GM12878 (cell line): Measurements from ENCODE around the gene PLXNB3. TPM values are rescaled to one million over a fixed set of nuclear protein-coding genes. Genes with fewer than 3 reads are reported as not detected.

ENCODE experiments used
- ATAC-seq: fragments of 200-7000 bp; cut with Tn5 transposase; 3 replicates; pipeline ENCODE4 v1.9.1; 2020; ENCODE audit warnings: mild to moderate bottlenecking, moderate library complexity
- BruUV-seq: library from RNA; stranded (reverse); fragments of 400-500 nt; replicated peaks from 2 replicates; lab custom pipeline; 2021; lab: Mats Ljungman, UMichigan
- CTCF ChIA-PET: fragments of 300-600 bp; sonication (Branson Sonifier 250); formaldehyde crosslinking; extraction: SDS; loops from one replicate; lab custom pipeline; 2021; ENCODE audit warnings: inconsistent platforms; lab: Yijun Ruan, JAX
- POLR2A ChIA-PET: fragments of 350-600 bp; formaldehyde crosslinking; extraction: SDS; loops from one replicate; lab custom pipeline; 2021; ENCODE audit warnings: inconsistent platforms; lab: Charles Lee
- RAD21 ChIA-PET: fragments of 300-600 bp; sonication (Branson Sonifier 250); formaldehyde crosslinking; loops from one replicate; lab custom pipeline; 2023; ENCODE audit warnings: antibody characterized with exemption; ENCODE audit not compliant: unreplicated experiment; lab: Charles Lee
- SMC1A ChIA-PET: fragments of 300-600 bp; sonication (Branson Sonifier 250); formaldehyde crosslinking; loops from one replicate; lab custom pipeline; 2023; ENCODE audit not compliant: unreplicated experiment, uncharacterized antibody; lab: Charles Lee
- DNase-seq: peaks from one replicate; pipeline ENCODE4 v3.0.0-alpha.2; 2011; ENCODE audit warnings: low read depth, low spot score
- FAIRE-seq: peaks from 3 replicates; lab custom pipeline; 2011; peaks lifted over from hg19 to GRCh38; lab: Jason Lieb, UNC
- H2AFZ ChIP-seq: 2 replicates; pipeline ENCODE4 v1.6.0; 2011; ENCODE audit warnings: low read depth, low read length, control low read depth; ENCODE audit not compliant: control insufficient read depth
- H3K27ac ChIP-seq: 2 replicates; pipeline ENCODE4 v1.5.1; 2011; ENCODE audit warnings: control low read depth; ENCODE audit not compliant: control insufficient read depth, insufficient read depth
- H3K27me3 ChIP-seq, 2 experiments: replicated peaks in 1 of 2; 2 replicates each; pipeline versions ENCODE4 v1.6.0 to v1.6.1; 2011; ENCODE audit warnings: low read length in 1 of 2; ENCODE audit not compliant: control insufficient read depth in 2 of 2, insufficient read depth in 2 of 2
- H3K36me3 ChIP-seq, 2 experiments: 2 replicates each; pipeline ENCODE4 v1.5.1; 2011; ENCODE audit warnings: low read length in 1 of 2; ENCODE audit not compliant: control insufficient read depth in 2 of 2, insufficient read depth in 2 of 2
- H3K4me1 ChIP-seq: 2 replicates; pipeline ENCODE4 v1.6.1; 2011; ENCODE audit warnings: mild to moderate bottlenecking, low read length, moderate library complexity, mixed read lengths; ENCODE audit not compliant: control insufficient read depth, insufficient read depth
- H3K4me2 ChIP-seq: 2 replicates; pipeline ENCODE4 v1.6.0; 2011; ENCODE audit warnings: control low read depth; ENCODE audit not compliant: control insufficient read depth, insufficient read depth
- H3K4me3 ChIP-seq: fragments of 200-600 bp; sonication (generic); 2 replicates; pipeline ENCODE4 v1.5.1; 2016
- H3K79me2 ChIP-seq: 2 replicates; pipeline ENCODE4 v1.6.0; 2011; ENCODE audit warnings: low read length; ENCODE audit not compliant: control insufficient read depth, insufficient read depth
- H3K9ac ChIP-seq: 2 replicates; pipeline ENCODE4 v1.8.0; 2011; ENCODE audit warnings: low read length, control low read depth, mixed read lengths; ENCODE audit not compliant: control insufficient read depth, insufficient read depth
- H3K9me3 ChIP-seq: replicated peaks from 3 replicates; pipeline ENCODE4 v1.5.1; 2011; ENCODE audit warnings: mild to moderate bottlenecking, low read length; ENCODE audit not compliant: control insufficient read depth, insufficient read depth
- H4K20me1 ChIP-seq: 2 replicates; pipeline ENCODE4 v1.6.0; 2011; ENCODE audit not compliant: control insufficient read depth, insufficient read depth
- MEF2B ChIP-seq: fragments of 450-650 bp; IDR thresholded peaks from 2 replicates; pipeline ENCODE4 v1.6.1; 2018; ENCODE audit warnings: mild to moderate bottlenecking, moderate library complexity; ENCODE audit not compliant: partially characterized antibody, poor library complexity, severe bottlenecking
- ZNF207 ChIP-seq: fragments of 450-650 bp; IDR thresholded peaks from 2 replicates; pipeline ENCODE4 v1.6.1; 2014; ENCODE audit warnings: antibody characterized with exemption, mild to moderate bottlenecking, borderline replicate concordance
- WGBS: methylation state at CpG from one replicate; pipeline ENCODE4 v1.1.6; 2016; ENCODE audit warnings: low lambda C conversion rate; ENCODE audit not compliant: insufficient replicate concordance, insufficient coverage; ENCODE audit errors: missing lambda C conversion rate; 5-methylcytosine and 5-hydroxymethylcytosine counted together
- in situ Hi-C: fragments of 300-500 bp; cut with MboI; formaldehyde crosslinking; loops from 9 replicates; pipeline ENCODE4 v1.14.3; 2018; ENCODE audit warnings: mixed read lengths
- intact Hi-C: fragments of 100-400 bp; cut with micrococcal nuclease; formaldehyde crosslinking; loops from one replicate; pipeline ENCODE4 v1.14.2; 2022; ENCODE audit not compliant: unreplicated experiment
- polyA plus RNA-seq, 11 experiments: library from polyadenylated mRNA; depleted of rRNA in 4 of 11; unstranded in 6 of 11; stranded (reverse) in 5 of 11; fragments of >200 nt; fragmentation: Nextera tagmentation in 4 of 11; fragmentation: Illumina TruSeq in 1 of 11; extraction: Ambion mirVana in 4 of 11; extraction: Trizol in 1 of 11; gene quantifications; 1 replicate in 1 of 11; 2 replicates in 10 of 11; pipeline versions ENCODE4 v1.2.1 to v1.2.3, GENCODE V29; 2011 to 2016; ENCODE audit warnings: inconsistent platforms in 2 of 11, missing spikeins in 2 of 11, low read depth in 1 of 11
- total RNA-seq, 4 experiments: library from RNA; depleted of rRNA in 3 of 4; stranded (reverse); fragments of >200 nt in 3 of 4; fragmentation: Illumina TruSeq in 1 of 4; extraction: Trizol in 1 of 4; gene quantifications; 2 replicates each; pipeline versions ENCODE4 v1.2.1 to v1.2.3, GENCODE V29; 2013 to 2021
- TF ChIP-seq, protein P1 (sequence below): fragments of 150-350 bp; IDR thresholded peaks from 2 replicates; pipeline ENCODE4 v1.6.1; 2014; ENCODE audit warnings: mild to moderate bottlenecking, low read depth, low read length

Gene PLXNB3
- total and polyA plus RNA-seq, 10 of the 15 experiments (the other 5 are each of a cell fraction or from before 2014, with no cell fraction given) = 0.06 to 0.68 (median 0.19) TPM; not detected in 4

DNA sequence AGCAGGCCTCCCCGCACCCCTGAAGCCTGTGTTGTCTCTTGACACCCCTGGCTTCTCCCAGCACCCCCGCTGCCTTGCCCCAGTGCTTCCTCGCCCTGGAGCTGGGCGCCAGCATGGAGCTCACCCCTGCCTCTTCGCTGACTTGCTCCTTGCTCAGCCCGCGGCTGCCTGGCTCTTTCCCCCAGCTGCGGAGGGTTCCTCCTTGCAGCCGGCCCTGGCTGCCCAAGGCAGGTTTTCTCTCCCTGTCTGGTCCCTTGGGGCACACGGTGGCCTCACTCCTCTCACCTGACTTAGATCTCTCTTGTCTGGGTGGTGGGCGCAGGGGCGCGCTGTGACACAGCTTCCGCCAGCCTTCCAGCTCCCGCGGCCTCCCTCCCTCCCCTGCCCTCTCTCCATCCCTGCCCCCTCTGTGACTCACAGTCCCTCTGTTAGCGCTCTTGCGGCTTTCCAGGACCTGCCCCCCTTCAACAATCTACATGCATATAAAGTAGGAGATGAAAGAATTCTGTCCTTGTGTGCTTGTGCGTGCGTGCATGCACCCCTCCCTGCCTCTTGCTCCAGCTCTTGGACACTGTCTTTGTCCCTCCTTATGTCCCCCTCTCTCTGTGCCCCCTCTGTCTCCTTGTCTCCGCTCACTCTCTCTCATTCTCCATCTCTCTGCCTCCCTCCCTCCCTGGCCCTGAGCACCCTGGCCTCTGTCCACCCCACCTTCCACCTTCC, 2.2 kb downstream of the PLXNB3 start:
- TF ChIP-seq, protein P1, sequence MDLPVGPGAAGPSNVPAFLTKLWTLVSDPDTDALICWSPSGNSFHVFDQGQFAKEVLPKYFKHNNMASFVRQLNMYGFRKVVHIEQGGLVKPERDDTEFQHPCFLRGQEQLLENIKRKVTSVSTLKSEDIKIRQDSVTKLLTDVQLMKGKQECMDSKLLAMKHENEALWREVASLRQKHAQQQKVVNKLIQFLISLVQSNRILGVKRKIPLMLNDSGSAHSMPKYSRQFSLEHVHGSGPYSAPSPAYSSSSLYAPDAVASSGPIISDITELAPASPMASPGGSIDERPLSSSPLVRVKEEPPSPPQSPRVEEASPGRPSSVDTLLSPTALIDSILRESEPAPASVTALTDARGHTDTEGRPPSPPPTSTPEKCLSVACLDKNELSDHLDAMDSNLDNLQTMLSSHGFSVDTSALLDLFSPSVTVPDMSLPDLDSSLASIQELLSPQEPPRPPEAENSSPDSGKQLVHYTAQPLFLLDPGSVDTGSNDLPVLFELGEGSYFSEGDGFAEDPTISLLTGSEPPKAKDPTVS = no peak
- TF ChIP-seq MEF2B (peak; percentile 37), ZNF207 (no peak)
- Histone ChIP-seq H4K20me1 (no peaks in the 10 kb centered on the region), H3K27ac (no peak overlapping the region), H3K9me3 (no peaks in the 10 kb centered on the region; the same call in 2 of the 3 replicates), H3K4me1 (no peaks in the 10 kb centered on the region), H3K27me3 (no peaks in the 10 kb centered on the region), H3K79me2 (no peaks in the 10 kb centered on the region), H3K4me3 (no peak overlapping the region), H3K36me3 (no peaks in the 10 kb centered on the region), H2AFZ (no peak overlapping the region), H3K9ac (no peak overlapping the region), H3K4me2 (no peak overlapping the region)
- CTCF ChIA-PET = interaction anchor here (0.6 to 1.0 kb wide), 3 partner anchors 98 to 200 kb away, joined by 4 read pairs; no protein-coding TSS in a partner anchor
- RAD21 ChIA-PET = interaction anchor here (0.7 kb wide), 1 partner anchor 181 kb away, joined by 3 read pairs; no protein-coding TSS in a partner anchor
- in situ Hi-C loops (no loop called here), intact Hi-C loops (no loop called here)
- DNase-seq (no peak), FAIRE-seq (no peak), ATAC-seq (no peak; the same call in 2 of the 3 replicates)
- SMC1A ChIA-PET = no interaction called here
- BruUV-seq = no TSS peak
- POLR2A ChIA-PET = no interaction called here
- WGBS = 38% methylated on average over 13 of the region's 21 CpGs
